Posterior cingulate gyrus (tissue), 11 donors: ENCODE data around the gene HMGA1.
A peak's percentile ranks its signal among the peaks of the same experiment; 100 is the strongest.

Experiments
- DNase-seq, 10 donors: peaks; one replicate each; pipeline versions ENCODE4 v3.0.0 to v3.0.0-alpha.2; 2020 to 2021; ENCODE audit warnings: mixed read lengths in 3 of 10
- intact Hi-C: fragments of 100-400 bp; cut with DNase I; formaldehyde crosslinking; loops from one replicate; pipeline ENCODE4 v1.15.1; 2023

Gene HMGA1

GRCh38 chr6:34236443-34237315 is at the start of gene HMGA1:
Gene HMGA1, plus strand, starts transcription at chr6:34236873. Its CDS starts 3,908 bp downstream, at chr6:34240781.
- peak; percentile 71 to 97 (median 86) for DNase-seq
- intact Hi-C loops: loop anchor here (1.0 kb wide), 1 partner anchor 12 kb away; no protein-coding TSS in a partner anchor

- DNase-seq: peak in 6 of 10 donors; percentile 25 to 87 (median 52)
- intact Hi-C loops: loop anchor here (10.0 kb wide), 1 partner anchor 415 kb away; no protein-coding TSS in a partner anchor
These were observed 46.7 kb upstream of the HMGA1 start for GRCh38 chr6:34189806-34190503.

GRCh38 chr6:34190504-34191122 is 46.1 kb upstream of the HMGA1 start:
- intact Hi-C loops: loop anchor here (10.0 kb wide), 1 partner anchor 414 kb away; no protein-coding TSS in a partner anchor
- DNase-seq: peak in 1 of 10 donors; percentile 76

GRCh38 chr6:34194772-34195171 is 41.9 kb upstream of the HMGA1 start:
- intact Hi-C loops: loop anchor here (10.0 kb wide), 1 partner anchor 410 kb away; no protein-coding TSS in a partner anchor
- DNase-seq: peak in 1 of 10 donors; percentile 40

GRCh38 chr6:34195726-34196115 is 41.0 kb upstream of the HMGA1 start:
- intact Hi-C loops: loop anchor here (1.0 to 10.0 kb wide), 3 partner anchors 54 to 409 kb away; partner anchors contain the start of gene SMIM29
- peak in 2 of 10 donors; percentile 71 to 81 for DNase-seq

GRCh38 chr6:34196116-34196832 is 40.4 kb upstream of the HMGA1 start:
- peak; percentile 70 to 98 (median 90) for DNase-seq
- intact Hi-C loops: loop anchor here (1.0 to 10.0 kb wide), 3 partner anchors 53 to 409 kb away; partner anchors contain the start of gene SMIM29

- DNase-seq: peak in 1 of 10 donors; percentile 78
- intact Hi-C loops: loop anchor here (1.0 to 10.0 kb wide), 3 partner anchors 52 to 408 kb away; partner anchors contain the start of gene SMIM29
These were observed 39.9 kb upstream of the HMGA1 start for GRCh38 chr6:34196833-34197195.

- intact Hi-C loops: no loop called here
- DNase-seq: peak in 1 of 10 donors; percentile 5
These were observed 36.2 kb upstream of the HMGA1 start for GRCh38 chr6:34200340-34200971.

GRCh38 chr6:34201455-34202107 is 35.1 kb upstream of the HMGA1 start:
- DNase-seq: peak in 1 of 10 donors; percentile 24
- intact Hi-C loops: no loop called here

GRCh38 chr6:34202329-34203201 is 34.1 kb upstream of the HMGA1 start:
- peak in 1 of 10 donors; percentile 46 for DNase-seq
- intact Hi-C loops: no loop called here

- intact Hi-C loops: no loop called here
- no peak for DNase-seq
These were observed 32.0 kb upstream of the HMGA1 start for GRCh38 chr6:34204693-34205092.

- intact Hi-C loops: no loop called here
- DNase-seq: peak in 1 of 10 donors; percentile 4
These were observed 31.2 kb upstream of the HMGA1 start for GRCh38 chr6:34205466-34205865.

GRCh38 chr6:34205916-34206315 is 30.8 kb upstream of the HMGA1 start:
- peak in 2 of 10 donors; percentile 11 to 54 for DNase-seq
- intact Hi-C loops: no loop called here

GRCh38 chr6:34206726-34207125 is 29.9 kb upstream of the HMGA1 start:
- intact Hi-C loops: no loop called here
- DNase-seq: peak in 2 of 10 donors; percentile 36 to 55

GRCh38 chr6:34207695-34208443 is 28.8 kb upstream of the HMGA1 start:
- intact Hi-C loops: no loop called here

GRCh38 chr6:34213772-34214171 is 22.9 kb upstream of the HMGA1 start:
- DNase-seq: peak in 2 of 10 donors; percentile 12 to 13
- intact Hi-C loops: no loop called here

More at GRCh38 chr6:34207695-34208443, 28.8 kb upstream of the HMGA1 start:
- peak in 2 of 10 donors; percentile 6 to 28 for DNase-seq

GRCh38 chr6:34218691-34219090 is 18.0 kb upstream of the HMGA1 start:
- intact Hi-C loops: no loop called here
- DNase-seq: no peak
